Jurkat, Clone E6-1 (cell line): ENCODE data around the gene CDH8.

ENCODE experiments used
- DNase-seq: peaks from one replicate; pipeline ENCODE4 v3.0.0-alpha.2; 2011; ENCODE audit warnings: low read depth, low spot score
- H3K4me3 ChIP-seq: 2 replicates; pipeline ENCODE4 v1.5.1; 2011; ENCODE audit warnings: mild to moderate bottlenecking, low read length, control low read depth, moderate library complexity

Gene CDH8

DNA sequence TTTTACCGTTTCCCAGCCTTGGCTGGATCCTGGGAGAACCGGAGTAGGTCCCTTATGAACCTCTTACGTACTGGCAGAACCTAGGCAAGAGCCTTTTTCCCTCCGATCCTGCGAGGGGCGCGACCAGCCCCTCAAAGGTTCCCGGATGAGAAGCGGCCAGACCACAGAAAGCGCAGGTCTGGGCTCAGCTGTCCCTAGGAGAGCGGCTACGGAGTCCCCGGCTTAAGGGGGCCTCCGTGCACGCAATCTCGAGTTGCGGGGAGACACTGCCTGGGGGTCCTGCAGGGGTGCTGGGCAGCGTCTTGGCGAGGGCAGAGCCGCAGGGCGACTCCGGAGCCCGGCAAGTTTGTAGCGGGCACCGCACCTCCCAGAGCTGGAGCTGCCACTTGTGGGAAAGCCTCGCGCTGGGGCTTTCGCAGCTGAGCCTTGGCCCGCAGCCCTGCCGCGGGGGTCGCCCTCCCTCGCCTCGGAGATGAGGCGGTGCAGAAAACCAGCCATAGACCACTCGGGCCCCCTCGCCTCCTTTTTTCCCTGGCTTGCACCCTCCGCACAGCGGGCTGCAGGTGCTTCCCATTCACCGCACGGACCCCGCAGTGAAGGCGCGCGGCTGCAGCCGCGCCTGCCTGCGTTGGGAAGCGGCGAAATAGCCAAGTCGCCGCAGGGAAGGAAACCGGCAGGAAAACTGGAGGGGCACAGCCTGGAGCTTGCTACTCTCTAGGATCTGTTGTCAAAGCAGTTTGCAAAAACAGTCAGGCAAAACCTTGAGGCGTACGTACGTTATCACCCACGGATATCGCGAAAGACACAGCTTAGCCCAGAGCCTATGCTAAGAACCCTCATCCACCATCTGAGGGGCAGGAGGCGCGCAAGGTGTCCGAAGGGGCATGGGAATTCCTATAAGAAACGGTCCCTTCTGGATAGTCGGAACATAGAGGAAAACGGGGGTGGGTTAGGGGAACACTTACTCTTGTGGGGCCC is 834 bp downstream of the CDH8 start:
- H3K4me3 ChIP-seq: no peak overlapping the region
- no peak for DNase-seq

DNA sequence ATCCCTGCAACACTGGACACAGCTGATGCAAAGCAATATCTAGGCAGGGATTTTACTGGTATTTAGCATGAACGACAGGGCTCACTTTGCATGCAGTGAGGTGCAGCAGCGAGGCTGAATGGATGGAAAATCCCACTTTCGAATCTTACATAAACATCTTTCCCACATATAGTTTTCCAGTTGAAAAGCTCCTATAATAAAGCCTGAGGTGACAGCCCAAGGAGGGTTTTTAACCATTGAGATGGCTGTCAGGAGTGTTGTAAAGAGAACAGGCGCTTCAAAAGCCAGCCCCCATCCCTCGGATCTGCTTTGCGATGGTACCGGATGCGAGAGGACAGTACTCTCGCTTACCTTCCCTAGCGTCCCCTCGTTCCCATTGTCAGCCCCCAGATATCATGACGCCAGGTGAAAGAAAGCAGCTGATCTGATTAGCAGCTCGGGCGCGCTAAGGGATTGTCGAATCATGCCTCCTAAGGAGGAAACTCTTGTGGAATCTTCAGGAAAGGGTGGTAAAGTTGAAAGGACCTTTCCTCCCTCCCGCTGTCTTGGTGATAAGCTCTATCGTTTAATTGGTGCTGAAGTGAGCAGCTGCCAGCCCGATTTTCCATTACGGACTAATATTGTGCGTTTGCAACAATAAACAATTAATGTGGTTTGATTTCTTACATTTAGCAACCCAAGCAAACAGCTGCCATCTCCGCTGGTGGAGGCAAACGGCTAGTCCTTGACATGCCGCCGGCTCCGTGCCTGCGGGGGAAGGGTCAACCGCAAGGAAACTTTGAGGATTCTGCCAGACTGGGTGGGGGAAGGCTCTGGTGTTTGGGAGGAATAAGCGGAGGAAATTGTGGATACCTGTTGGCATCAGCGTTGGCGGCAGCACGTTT is 1.8 kb downstream of the CDH8 start:
- DNase-seq: no peak
- no peak overlapping the region for H3K4me3 ChIP-seq

GRCh38 chr16:62033065-62033464 is 3.2 kb downstream of the CDH8 start:
- DNase-seq: no peak
- H3K4me3 ChIP-seq: no peak overlapping the region

- no peak for DNase-seq
- no peak overlapping the region for H3K4me3 ChIP-seq
Observed at GRCh38 chr16:62029947-62030346, 6.3 kb downstream of the CDH8 start.

- H3K4me3 ChIP-seq: no peak overlapping the region
- DNase-seq: no peak
Observed at GRCh38 chr16:62022688-62023087, 13.6 kb downstream of the CDH8 start.

DNA sequence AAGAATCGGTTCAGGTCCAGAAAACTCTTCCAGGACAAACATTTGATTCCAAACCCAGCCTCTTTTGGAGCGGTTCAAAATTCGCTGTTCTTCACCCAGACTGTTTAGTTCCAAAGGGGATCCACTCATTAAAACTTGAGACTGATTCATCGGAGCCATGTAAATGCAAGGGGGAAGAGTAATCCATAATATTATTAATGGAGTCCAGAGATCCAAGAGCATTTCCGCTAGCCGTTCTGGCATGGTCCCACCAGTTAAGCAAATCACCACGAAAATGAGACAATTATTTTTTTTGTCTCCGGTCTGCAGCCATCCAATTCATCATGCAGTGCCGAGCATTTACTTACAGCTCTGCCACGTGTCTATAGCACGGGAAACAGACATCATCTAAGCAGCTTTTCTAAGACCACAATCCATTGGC is 15.1 kb downstream of the CDH8 start:
- H3K4me3 ChIP-seq: no peak overlapping the region
- no peak for DNase-seq

DNA sequence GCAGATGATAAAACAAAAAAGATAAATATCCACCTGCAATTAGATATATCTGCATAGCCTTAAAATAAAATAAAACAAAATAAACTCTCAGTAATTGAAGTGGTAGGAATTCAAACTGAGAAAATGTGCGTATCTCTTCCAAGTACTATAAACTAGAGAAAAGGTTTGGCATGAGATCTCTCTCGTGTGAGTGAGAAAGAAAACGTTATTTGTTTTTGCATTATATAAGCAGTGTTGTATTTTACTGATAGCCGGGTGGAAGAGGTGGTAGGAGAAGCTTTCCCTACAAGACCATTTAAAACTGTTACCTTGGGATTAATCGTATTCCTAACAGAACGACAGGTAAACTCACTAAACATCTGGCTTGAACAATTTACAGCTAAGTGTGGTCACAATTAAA is 15.6 kb downstream of the CDH8 start:
- no peak overlapping the region for H3K4me3 ChIP-seq
- no peak for DNase-seq

GRCh38 chr16:62019851-62020250 is 16.4 kb downstream of the CDH8 start:
- no peak overlapping the region for H3K4me3 ChIP-seq
- no peak for DNase-seq

GRCh38 chr16:62018301-62019060 is 17.8 kb downstream of the CDH8 start:
- no peak for DNase-seq
- H3K4me3 ChIP-seq: no peak overlapping the region

GRCh38 chr16:62014319-62014923 is 21.8 kb downstream of the CDH8 start:
- DNase-seq: no peak

DNA sequence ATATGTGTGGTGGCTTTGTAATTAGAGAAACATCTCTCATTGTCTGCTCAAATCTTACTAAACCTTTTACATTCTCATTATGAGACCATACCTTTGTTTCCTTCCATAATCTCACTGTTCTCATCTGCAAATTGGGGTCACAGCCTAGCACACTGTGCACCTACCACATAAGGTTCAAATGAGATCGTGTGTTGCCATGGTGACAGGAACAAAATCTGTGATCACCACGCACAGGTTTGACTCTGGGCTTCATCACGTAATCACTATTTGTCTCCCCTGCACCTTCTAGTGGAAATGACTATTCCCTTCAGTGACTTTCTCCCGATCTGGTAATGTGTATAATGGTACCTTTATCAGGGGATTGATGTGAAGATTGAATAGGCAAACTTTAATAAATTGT is 26.1 kb downstream of the CDH8 start:
- DNase-seq: no peak
- no peak overlapping the region for H3K4me3 ChIP-seq

More at GRCh38 chr16:62014319-62014923, 21.8 kb downstream of the CDH8 start:
- no peak overlapping the region for H3K4me3 ChIP-seq

- H3K4me3 ChIP-seq: no peak overlapping the region
- no peak for DNase-seq
Observed at GRCh38 chr16:61998460-61998859, 37.8 kb downstream of the CDH8 start.

- DNase-seq: no peak
- H3K4me3 ChIP-seq: no peak overlapping the region
Observed at GRCh38 chr16:61993108-61993507, 43.1 kb downstream of the CDH8 start.

GRCh38 chr16:61987474-61988012 is 48.7 kb downstream of the CDH8 start:
- no peak for DNase-seq
- H3K4me3 ChIP-seq: no peak overlapping the region

- no peak for DNase-seq
- H3K4me3 ChIP-seq: no peak overlapping the region
Observed at GRCh38 chr16:61969077-61969382, 67.2 kb downstream of the CDH8 start.

- DNase-seq: no peak
- no peak overlapping the region for H3K4me3 ChIP-seq
Observed at GRCh38 chr16:61968242-61969076, 67.8 kb downstream of the CDH8 start.

- DNase-seq: no peak
- H3K4me3 ChIP-seq: no peak overlapping the region
Observed at GRCh38 chr16:61957075-61957855, 79.0 kb downstream of the CDH8 start.
